Ecto neural progenitor cell (in vitro differentiated cells): Measurements from ENCODE around the gene ASTN2.

ENCODE experiments used
- DNase-seq: peaks from one replicate; pipeline ENCODE4 v3.0.0-alpha.2; 2018; ENCODE audit warnings: low spot score

The ASTN2 gene

GRCh38 chr9:116452634-116453033 lies 962.2 kb downstream of the ASTN2 start:
- no peak for DNase-seq

- DNase-seq: no peak
Observed at GRCh38 chr9:116452227-116452626, 962.6 kb downstream of the ASTN2 start.

- DNase-seq: no peak
Observed at GRCh38 chr9:116451500-116452115, 963.2 kb downstream of the ASTN2 start.

GRCh38 chr9:116450378-116451139 lies 964.3 kb downstream of the ASTN2 start:
- DNase-seq: no peak

- DNase-seq: no peak
Observed at GRCh38 chr9:116449949-116450348, 964.9 kb downstream of the ASTN2 start.

GRCh38 chr9:116448431-116448830 lies 966.4 kb downstream of the ASTN2 start:
- DNase-seq: no peak

- DNase-seq: no peak
Observed at GRCh38 chr9:116447934-116448333, 966.9 kb downstream of the ASTN2 start.

- no peak for DNase-seq
Observed at GRCh38 chr9:116442528-116442927, 972.3 kb downstream of the ASTN2 start.

GRCh38 chr9:116437411-116438370 lies 977.2 kb downstream of the ASTN2 start:
- no peak for DNase-seq

- DNase-seq: no peak
Observed at GRCh38 chr9:116436121-116436520, 978.7 kb downstream of the ASTN2 start.

GRCh38 chr9:116435706-116436105 lies 979.2 kb downstream of the ASTN2 start:
- no peak for DNase-seq

GRCh38 chr9:116434314-116434713 lies 980.5 kb downstream of the ASTN2 start:
- no peak for DNase-seq

- DNase-seq: no peak
Observed at GRCh38 chr9:116432051-116432450, 982.8 kb downstream of the ASTN2 start.

GRCh38 chr9:116430849-116431248 lies 984.0 kb downstream of the ASTN2 start:
- no peak for DNase-seq

- DNase-seq: no peak
Observed at GRCh38 chr9:116425244-116425643, 989.6 kb downstream of the ASTN2 start.

GRCh38 chr9:116423149-116423548 lies 991.7 kb downstream of the ASTN2 start:
- no peak for DNase-seq

- no peak for DNase-seq
Observed at GRCh38 chr9:116422119-116422979, 992.5 kb downstream of the ASTN2 start.

- no peak for DNase-seq
Observed at GRCh38 chr9:116420993-116421538, 993.8 kb downstream of the ASTN2 start.

GRCh38 chr9:116419181-116419580 lies 995.7 kb downstream of the ASTN2 start:
- no peak for DNase-seq

- DNase-seq: no peak
Observed at GRCh38 chr9:116417464-116417863, 997.4 kb downstream of the ASTN2 start.

GRCh38 chr9:116416421-116416820 lies 998.4 kb downstream of the ASTN2 start:
- DNase-seq: no peak
